Hematopoietic multipotent progenitor cell treated with erythropoietin and hydrocortisone succinate and interleukin-3 and kit ligand, for 8 days (in vitro differentiated cells): ENCODE measurements around the gene OTOG.

Experiments
- DNase-seq: peaks from one replicate; pipeline ENCODE4 v3.0.0-alpha.2; 2015

Gene OTOG

GRCh38 chr11:17543041-17543440, 4.0 kb upstream of the OTOG start:
- DNase-seq = no peak

- no peak for DNase-seq
These were observed 3.4 kb upstream of the OTOG start for GRCh38 chr11:17543574-17544180.

GRCh38 chr11:17544181-17544622, 2.9 kb upstream of the OTOG start, which contains the start of gene USH1C:
Gene USH1C (minus strand): TSS chr11:17544416. CDS start chr11:17544307, 109 bp downstream.
- DNase-seq = peak; percentile 34

GRCh38 chr11:17546240-17546639, 819 bp upstream of the OTOG start:
- no peak for DNase-seq

GRCh38 chr11:17547932-17548331, 873 bp downstream of the OTOG start:
- no peak for DNase-seq

GRCh38 chr11:17548444-17548843, 1.4 kb downstream of the OTOG start:
- no peak for DNase-seq

- no peak for DNase-seq
These were observed 3.6 kb downstream of the OTOG start for GRCh38 chr11:17550450-17551346.

GRCh38 chr11:17551347-17552040, 4.4 kb downstream of the OTOG start:
- DNase-seq = no peak

GRCh38 chr11:17552041-17552355, 4.9 kb downstream of the OTOG start:
- no peak for DNase-seq

- no peak for DNase-seq
These were observed 5.6 kb downstream of the OTOG start for GRCh38 chr11:17552392-17553248.

GRCh38 chr11:17553249-17553546, 6.1 kb downstream of the OTOG start:
- DNase-seq = no peak

- DNase-seq = no peak
These were observed 7.4 kb downstream of the OTOG start for GRCh38 chr11:17554487-17554886.

GRCh38 chr11:17556999-17557398, 9.9 kb downstream of the OTOG start:
- DNase-seq = no peak

GRCh38 chr11:17558025-17558780, 11.1 kb downstream of the OTOG start:
- no peak for DNase-seq

- DNase-seq = no peak
These were observed 11.9 kb downstream of the OTOG start for GRCh38 chr11:17558916-17559315.

GRCh38 chr11:17559341-17560087, 12.5 kb downstream of the OTOG start:
- DNase-seq = no peak

GRCh38 chr11:17560281-17561110, 13.4 kb downstream of the OTOG start:
- DNase-seq = no peak

- DNase-seq = no peak
These were observed 14.0 kb downstream of the OTOG start for GRCh38 chr11:17561111-17561415.

GRCh38 chr11:17561526-17561925, 14.5 kb downstream of the OTOG start:
- DNase-seq = no peak

GRCh38 chr11:17563231-17563646, 16.2 kb downstream of the OTOG start:
- no peak for DNase-seq
